Spleen (tissue), 11 donors: ENCODE measurements around the gene C11orf71. TPM values are rescaled to one million over a fixed set of nuclear protein-coding genes. Genes with fewer than 3 reads are reported as not detected.
A peak's percentile ranks its signal among the peaks of the same experiment; 100 is the strongest.

Experiments used
- DNase-seq: peaks from one replicate; pipeline ENCODE4 v3.0.0-alpha.2; 2020
- H3K27ac ChIP-seq, 8 donors: fragments of 200-600 bp; sonication (generic) in 7 of 8; 1 replicate in 4 of 8; 2 replicates in 4 of 8; pipeline versions ENCODE4 v1.5.0 to v1.8.0; 2016 to 2021; ENCODE audit warnings: inconsistent platforms in 4 of 8, mild to moderate bottlenecking in 4 of 8, moderate library complexity in 1 of 8
- H3K27me3 ChIP-seq, 7 donors: fragments of 200-600 bp; sonication (generic) in 6 of 7; replicated peaks in 1 of 7; 1 replicate in 4 of 7; 2 replicates in 3 of 7; pipeline versions ENCODE4 v1.5.0 to v1.8.0; 2016 to 2021; ENCODE audit warnings: inconsistent platforms in 3 of 7, mild to moderate bottlenecking in 1 of 7
- H3K36me3 ChIP-seq, 6 donors: fragments of 200-600 bp; sonication (generic) in 5 of 6; 1 replicate in 4 of 6; 2 replicates in 2 of 6; pipeline versions ENCODE4 v1.5.0 to v1.8.0; 2016 to 2021; ENCODE audit warnings: inconsistent platforms in 2 of 6
- H3K4me1 ChIP-seq, 6 donors: fragments of 200-600 bp; sonication (generic) in 5 of 6; 1 replicate in 3 of 6; 2 replicates in 3 of 6; pipeline versions ENCODE4 v1.5.0 to v1.8.0; 2016 to 2021; ENCODE audit warnings: inconsistent platforms in 3 of 6
- H3K4me3 ChIP-seq, 8 donors: fragments of 200-600 bp; sonication (generic) in 7 of 8; 1 replicate in 4 of 8; 2 replicates in 4 of 8; pipeline versions ENCODE4 v1.5.0 to v1.8.0; 2016 to 2021; ENCODE audit warnings: inconsistent platforms in 4 of 8, mild to moderate bottlenecking in 4 of 8, moderate library complexity in 2 of 8
- H3K9me3 ChIP-seq, 8 donors: fragments of 200-600 bp; sonication (generic) in 7 of 8; 1 replicate in 4 of 8; 2 replicates in 4 of 8; pipeline versions ENCODE4 v1.5.0 to v1.8.0; 2016 to 2021; ENCODE audit warnings: inconsistent platforms in 4 of 8
- CTCF ChIP-seq, 11 experiments: fragments of 200-600 bp in 7 of 11; fragments of 450-650 bp in 4 of 11; sonication (generic) in 4 of 11; IDR thresholded peaks in 8 of 11; conservative IDR thresholded peaks in 3 of 11; 1 replicate in 7 of 11; 2 replicates in 4 of 11; pipeline versions ENCODE4 v1.4.0 to v1.8.0; 2016 to 2021; ENCODE audit warnings: antibody characterized with exemption in 11 of 11, inconsistent platforms in 4 of 11, mild to moderate bottlenecking in 1 of 11
- POLR2A ChIP-seq, 3 donors: fragments of 450-650 bp; IDR thresholded peaks; one replicate each; pipeline ENCODE4 v1.5.1; 2017; ENCODE audit warnings: antibody characterized with exemption in 3 of 3, mild to moderate bottlenecking in 1 of 3
- POLR2AphosphoS5 ChIP-seq, 3 donors: sonication (generic); formaldehyde crosslinking; IDR thresholded peaks; one replicate each; pipeline ENCODE4 v1.5.1; 2017; ENCODE audit warnings: antibody characterized with exemption in 3 of 3
- WGBS, 5 donors: extraction: QIAGEN DNeasy Blood & Tissue Kit in 3 of 5; methylation state at CpG; one replicate each; pipeline versions ENCODE4 v1.1.5 to v1.1.7; 2013 to 2018; 5-methylcytosine and 5-hydroxymethylcytosine counted together
- intact Hi-C: fragments of 100-400 bp; cut with DNase I; formaldehyde crosslinking; loops from one replicate; pipeline ENCODE4 v1.15.0; 2023; ENCODE audit warnings: low total_unique reads
- polyA plus RNA-seq, 3 donors: library from polyadenylated mRNA; stranded (reverse); fragments of 200-250 nt; gene quantifications; one replicate each; pipeline ENCODE4 v1.2.1, GENCODE V29; 2013
- total RNA-seq, 7 donors: library from RNA; depleted of rRNA in 3 of 7; stranded (reverse); fragments of >200 nt in 3 of 7; fragmentation: NEBNext Ultra II Directional in 4 of 7; extraction: Animal tissue kit (Norgen Biotek cat#: 25700) in 4 of 7; gene quantifications; one replicate each; pipeline versions ENCODE4 v1.1.0 to v1.2.1, GENCODE V29; 2016 to 2021
- donor health status: healthy with polysubstance abuse.
- donor health status: DM: no; HTN: no; CAD: no; lungs with moderate emphysema.
- donor health status: DM: no; HTN: no; CAD: no.
- donor health status: Bipolar disorder and iron deficiency.
- donor health status: healthy.
- donor health status: DM: no; HTN: no; CAD: no.
- donor health status: DM: yes; HTN: yes; CAD: no.

The C11orf71 gene
- total and polyA plus RNA-seq, 10 donors, result 6.9 to 15.2 (median 11.1) TPM

GRCh38 chr11:114438303-114438702 is 38.0 kb upstream of the C11orf71 start:
- TF ChIP-seq POLR2AphosphoS5 (IDR thresholded peaks at IDR 0.05), result no peak
- intact Hi-C loops, result no loop called here
- 85 to 91% (median 88%) methylated on average over 6 of the region's 6 CpGs for WGBS, 5 donors
- no peak for DNase-seq
- Histone ChIP-seq H3K9me3 (no peaks in the 10 kb centered on the region), H3K27ac (no peak overlapping the region), H3K36me3 (no peaks in the 10 kb centered on the region), H3K4me1 (peaks cover 4 to 38% (median 30%) of the 10 kb centered on the region in 6 donors), H3K27me3 (no peaks in the 10 kb centered on the region), H3K4me3 (peak overlapping the region in 1 of 8 donors; percentile 95)

- no peak for DNase-seq
- H3K4me1 ChIP-seq, result peaks cover 0 to 1% (median under 1%) of the 10 kb centered on the region in 6 donors
- 67 to 88% (median 81%) methylated on average over 4 of the region's 4 CpGs for WGBS, 5 donors
- TF ChIP-seq CTCF (IDR thresholded peaks at IDR 0.05 in 8 of 11, conservative IDR thresholded peaks at IDR 0.05 in 3 of 11) (no peak), POLR2AphosphoS5 (IDR thresholded peaks at IDR 0.05) (no peak), POLR2A (IDR thresholded peaks at IDR 0.05) (no peak)
- H3K27me3 ChIP-seq, result no peaks in the 10 kb centered on the region
- H3K36me3 ChIP-seq, result no peaks in the 10 kb centered on the region
- no peak overlapping the region for H3K27ac ChIP-seq
- intact Hi-C loops, result no loop called here
- no peaks in the 10 kb centered on the region for H3K9me3 ChIP-seq
- no peak overlapping the region for H3K4me3 ChIP-seq
Measured at GRCh38 chr11:114433376-114433775, 33.1 kb upstream of the C11orf71 start.

- Histone ChIP-seq H3K27me3 (no peaks in the 10 kb centered on the region), H3K36me3 (no peaks in the 10 kb centered on the region), H3K27ac (no peak overlapping the region), H3K9me3 (no peaks in the 10 kb centered on the region), H3K4me1 (no peaks in the 10 kb centered on the region), H3K4me3 (no peak overlapping the region)
- TF ChIP-seq CTCF (IDR thresholded peaks at IDR 0.05 in 8 of 11, conservative IDR thresholded peaks at IDR 0.05 in 3 of 11), result no peak
- TF ChIP-seq POLR2A (IDR thresholded peaks at IDR 0.05), result no peak
- no peak for TF ChIP-seq POLR2AphosphoS5 (IDR thresholded peaks at IDR 0.05)
- no peak for DNase-seq
- intact Hi-C loops, result no loop called here
- 89 to 94% (median 91%) methylated on average over 3 of the region's 3 CpGs for WGBS, 5 donors
Measured at GRCh38 chr11:114432893-114433292, 32.6 kb upstream of the C11orf71 start.

GRCh38 chr11:114430290-114430689 is 30.0 kb upstream of the C11orf71 start:
- no peak for DNase-seq
- no peak for TF ChIP-seq CTCF (IDR thresholded peaks at IDR 0.05 in 8 of 11, conservative IDR thresholded peaks at IDR 0.05 in 3 of 11)
- no peak for TF ChIP-seq POLR2A (IDR thresholded peaks at IDR 0.05)
- no peak for TF ChIP-seq POLR2AphosphoS5 (IDR thresholded peaks at IDR 0.05)
- Histone ChIP-seq H3K4me1 (no peaks in the 10 kb centered on the region), H3K36me3 (peaks cover 0 to 10% (median 0%) of the 10 kb centered on the region in 6 donors), H3K4me3 (no peak overlapping the region), H3K27ac (no peak overlapping the region), H3K27me3 (no peaks in the 10 kb centered on the region), H3K9me3 (peaks cover 0 to under 1% (median 0%) of the 10 kb centered on the region in 8 donors)
- intact Hi-C loops, result no loop called here

GRCh38 chr11:114426280-114426679 is 26.0 kb upstream of the C11orf71 start:
- peaks cover 0 to 11% (median 6%) of the 10 kb centered on the region in 8 donors for H3K9me3 ChIP-seq
- H3K27ac ChIP-seq, result no peak overlapping the region
- DNase-seq, result no peak
- no peak overlapping the region for H3K4me3 ChIP-seq
- H3K4me1 ChIP-seq, result no peaks in the 10 kb centered on the region
- intact Hi-C loops, result no loop called here
- H3K27me3 ChIP-seq, result no peaks in the 10 kb centered on the region
- WGBS, 5 donors, result 89 to 97% (median 93%) methylated on average over 4 of the region's 4 CpGs
- TF ChIP-seq CTCF (IDR thresholded peaks at IDR 0.05 in 8 of 11, conservative IDR thresholded peaks at IDR 0.05 in 3 of 11), result no peak
- TF ChIP-seq POLR2AphosphoS5 (IDR thresholded peaks at IDR 0.05), result no peak
- TF ChIP-seq POLR2A (IDR thresholded peaks at IDR 0.05), result no peak
- H3K36me3 ChIP-seq, result peaks cover 0 to 12% (median 0%) of the 10 kb centered on the region in 6 donors
